GDM1 (cell line): ENCODE data around the gene LRRC27.

Experiments used
- DNase-seq: peaks from one replicate; lab custom pipeline; 2025; lab: John Stamatoyannopoulos, UW

LRRC27 gene

GRCh38 chr10:132357286-132358058 lies 25.5 kb downstream of the LRRC27 start:
- DNase-seq: no peak

- DNase-seq: no peak
Measured at GRCh38 chr10:132359305-132360040, 27.5 kb downstream of the LRRC27 start.

GRCh38 chr10:132360766-132361447 lies 28.9 kb downstream of the LRRC27 start:
- no peak for DNase-seq

GRCh38 chr10:132361581-132362101 lies 29.6 kb downstream of the LRRC27 start:
- DNase-seq: no peak

- DNase-seq: no peak
Measured at GRCh38 chr10:132362151-132362611, 30.2 kb downstream of the LRRC27 start.

- DNase-seq: no peak
Measured at GRCh38 chr10:132363376-132363775, 31.4 kb downstream of the LRRC27 start.

GRCh38 chr10:132363921-132364593 lies 32.1 kb downstream of the LRRC27 start:
- no peak for DNase-seq

GRCh38 chr10:132364594-132364970 lies 32.6 kb downstream of the LRRC27 start:
- no peak for DNase-seq

GRCh38 chr10:132365102-132365501 lies 33.1 kb downstream of the LRRC27 start:
- no peak for DNase-seq

GRCh38 chr10:132366006-132366405 lies 34.0 kb downstream of the LRRC27 start:
- DNase-seq: no peak

GRCh38 chr10:132366499-132366898 lies 34.5 kb downstream of the LRRC27 start:
- DNase-seq: no peak

- DNase-seq: no peak
Measured at GRCh38 chr10:132368391-132368790, 36.4 kb downstream of the LRRC27 start.

- no peak for DNase-seq
Measured at GRCh38 chr10:132368881-132369635, 37.1 kb downstream of the LRRC27 start.

GRCh38 chr10:132369636-132370185 lies 37.7 kb downstream of the LRRC27 start:
- DNase-seq: no peak

GRCh38 chr10:132370426-132371340 lies 38.7 kb downstream of the LRRC27 start:
- DNase-seq: no peak

GRCh38 chr10:132371641-132372081 lies 39.7 kb downstream of the LRRC27 start:
- DNase-seq: no peak

GRCh38 chr10:132372516-132373095 lies 40.6 kb downstream of the LRRC27 start:
- DNase-seq: no peak

GRCh38 chr10:132373241-132373955 lies 41.4 kb downstream of the LRRC27 start:
- no peak for DNase-seq

- DNase-seq: no peak
Measured at GRCh38 chr10:132374176-132374575, 42.2 kb downstream of the LRRC27 start.
